DMS 273 treated with DMSO at 0.1 percent for 48 hours (cell line): ENCODE measurements around the gene KIRREL2.

Source experiments
- DNase-seq: peaks from one replicate; lab custom pipeline; 2025; lab: John Stamatoyannopoulos, UW

Gene KIRREL2

DNA sequence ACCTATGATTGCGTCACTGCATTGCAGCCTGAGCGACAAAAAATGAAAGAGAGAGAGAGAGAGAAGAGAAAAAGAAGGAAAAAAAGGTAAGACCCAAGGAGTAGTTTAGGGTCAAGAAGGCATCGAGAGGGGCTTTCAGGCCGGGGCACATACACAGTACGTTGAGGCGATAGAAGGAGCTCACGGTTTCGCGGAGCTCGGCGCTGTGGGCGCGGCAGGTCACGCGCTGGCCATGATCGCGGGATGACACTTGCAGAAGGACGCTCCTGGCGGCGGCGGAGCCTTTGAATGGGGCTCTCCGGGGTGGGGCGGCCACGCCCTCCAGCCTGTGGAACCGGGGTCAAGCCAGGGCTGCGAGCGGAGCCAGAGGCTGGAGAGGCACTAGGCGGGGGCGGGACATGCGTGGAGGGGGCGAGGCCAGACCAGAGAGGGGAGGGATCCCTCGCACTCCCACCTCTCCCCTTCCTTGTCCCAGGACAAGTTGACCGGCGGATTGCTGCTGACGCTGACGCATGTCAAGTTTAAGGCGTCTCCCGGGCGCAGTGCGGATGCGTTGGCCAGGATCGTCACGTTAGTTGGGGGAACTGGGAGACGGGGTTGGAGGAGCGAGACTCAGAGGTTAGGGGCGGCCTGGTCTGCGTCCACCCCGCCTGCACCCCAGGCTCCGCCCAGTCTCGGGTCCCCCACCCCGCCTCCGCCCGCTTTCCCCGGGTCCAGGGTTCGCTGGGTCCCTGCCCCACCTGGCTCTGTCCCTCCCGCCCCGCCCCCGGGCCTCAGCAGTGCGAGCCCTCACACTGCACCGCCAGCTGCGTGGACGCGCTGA, 11.3 kb upstream of the KIRREL2 start:
- no peak for DNase-seq

DNA sequence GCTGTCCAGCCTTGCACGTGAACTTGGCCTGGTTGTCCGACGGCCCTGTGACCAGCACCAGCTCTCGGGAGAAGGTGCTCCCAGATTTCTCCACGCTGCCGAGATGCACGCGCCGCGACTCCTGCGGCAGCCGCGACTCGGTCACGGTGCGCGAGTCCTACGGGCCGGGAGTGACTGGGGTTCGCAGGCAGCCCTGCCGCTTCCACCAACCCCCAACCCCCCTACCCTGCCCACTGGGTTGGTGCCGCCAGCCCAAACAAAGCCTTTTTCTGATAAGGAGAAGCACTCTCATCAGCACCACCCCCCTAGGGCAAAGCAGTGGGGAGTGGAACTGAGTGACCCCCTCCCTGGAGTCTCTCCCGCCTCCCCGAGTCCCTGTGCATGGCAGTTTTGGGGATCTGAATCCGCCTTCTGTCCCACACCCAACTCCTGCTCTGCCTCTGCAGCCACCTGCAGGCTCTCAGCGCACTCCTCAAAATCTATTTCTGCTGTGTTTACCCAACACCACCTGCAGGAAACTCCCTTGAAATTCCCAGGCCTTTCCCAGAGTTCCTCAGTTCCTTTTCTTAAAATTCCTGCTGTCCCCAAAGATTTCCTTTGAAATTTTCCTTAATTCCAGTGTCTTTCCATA, 10.6 kb upstream of the KIRREL2 start:
- DNase-seq: no peak

DNA sequence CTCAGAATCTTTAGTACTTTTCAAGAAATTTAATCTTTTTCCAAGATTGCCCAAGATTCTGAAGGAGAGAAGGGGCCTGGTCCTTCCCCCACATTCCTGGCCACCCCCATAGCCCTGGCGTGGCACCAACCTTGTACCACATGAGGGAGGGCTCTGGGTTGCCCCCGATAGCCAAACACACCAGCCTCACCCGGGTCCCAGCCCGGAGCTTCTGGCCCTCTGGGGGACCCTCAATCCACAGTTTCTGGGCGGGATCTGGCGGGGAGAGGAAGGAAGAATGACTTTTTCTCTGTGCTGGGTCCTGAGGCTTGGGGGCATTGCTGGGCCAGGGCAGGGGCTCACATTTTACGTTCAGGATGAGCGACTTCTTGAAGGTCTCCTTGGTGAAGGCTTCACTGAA, 8.8 kb upstream of the KIRREL2 start:
- DNase-seq: no peak

DNA sequence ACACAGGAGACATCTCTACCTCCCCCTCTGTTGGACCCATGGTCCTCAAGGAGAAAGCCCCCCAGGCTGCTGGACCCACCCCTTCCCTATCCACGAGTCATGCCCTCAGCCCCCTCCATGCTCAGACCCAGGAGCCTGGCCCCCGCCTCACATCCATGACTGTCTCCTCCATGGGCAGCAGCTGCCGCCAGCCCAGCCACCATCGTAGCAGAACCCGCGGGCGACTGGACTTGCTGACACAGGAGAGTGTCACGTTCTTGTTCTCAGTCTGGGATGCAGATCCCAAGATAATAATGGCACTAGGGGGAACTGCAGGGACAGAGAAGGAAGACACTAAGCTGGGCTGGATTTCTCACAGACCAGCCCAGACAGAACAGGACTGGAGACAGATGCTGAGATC, 8.2 kb upstream of the KIRREL2 start:
- no peak for DNase-seq

DNA sequence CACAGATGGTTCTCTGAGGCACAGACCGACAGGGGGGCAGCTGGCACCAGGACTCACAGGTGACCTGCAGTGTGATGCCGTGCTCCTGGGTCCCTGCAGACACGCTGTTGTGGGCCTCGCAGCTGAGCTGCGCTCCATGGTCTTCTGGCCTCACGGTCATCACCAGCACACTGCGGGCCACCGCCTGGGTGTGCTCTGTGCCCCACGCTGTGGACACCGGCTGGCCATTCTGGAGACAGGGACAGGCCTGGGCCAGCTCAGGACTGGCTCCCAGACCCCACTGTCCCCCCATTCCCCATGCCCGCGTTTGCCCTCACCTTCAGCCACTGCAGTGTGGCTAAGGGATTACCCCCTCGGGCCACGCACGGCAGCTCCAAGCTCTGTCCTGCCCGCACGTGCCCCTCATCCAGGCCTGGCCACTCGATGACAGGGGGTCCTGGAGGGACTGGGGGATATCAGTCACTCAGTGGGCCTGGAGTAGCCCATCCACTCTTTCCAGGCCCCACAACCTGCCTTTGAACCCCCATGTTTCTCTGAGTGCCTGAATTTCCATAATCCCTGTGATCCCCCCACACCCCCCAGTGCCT, 7.7 kb upstream of the KIRREL2 start:
- DNase-seq: no peak

DNA sequence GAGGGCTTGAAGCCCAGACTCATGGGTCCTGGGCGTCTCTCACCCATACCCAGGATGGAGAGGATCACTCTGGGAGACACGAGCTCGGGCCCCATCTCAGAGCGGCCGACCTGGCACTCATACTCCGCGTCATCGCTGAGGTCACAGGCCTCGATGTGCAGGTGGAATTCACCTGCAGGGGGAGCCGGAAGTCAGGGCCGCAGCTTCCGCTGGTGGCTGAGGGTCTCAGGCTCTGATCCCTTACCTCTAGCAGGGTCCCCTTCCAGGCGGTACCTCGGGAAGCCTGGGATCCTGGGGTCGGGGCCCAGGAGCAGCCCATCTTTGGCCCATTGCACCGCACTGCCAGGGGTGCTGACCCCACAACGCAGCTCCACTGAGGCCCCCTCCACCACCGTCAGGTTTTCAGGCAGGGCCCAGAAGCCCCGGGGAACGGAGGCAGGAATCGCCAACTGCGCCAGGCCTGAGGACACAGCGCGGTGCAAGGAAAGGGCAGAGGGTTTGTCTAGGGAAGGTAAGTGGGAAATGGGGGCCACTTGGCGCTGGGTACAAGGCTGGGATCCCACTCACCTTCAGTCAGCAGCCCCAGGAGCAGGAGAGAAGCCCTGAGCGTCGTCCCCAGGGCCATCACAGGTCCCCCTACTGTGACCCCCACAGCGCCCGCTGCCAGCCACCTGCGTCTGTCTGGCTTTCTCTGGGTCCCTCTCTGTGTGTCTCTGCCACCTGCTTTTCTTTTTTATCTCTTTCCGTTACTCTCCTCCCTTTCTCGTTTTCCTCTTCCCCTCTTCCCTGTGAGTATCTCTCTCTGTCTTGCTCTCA, 5.3 kb upstream of the KIRREL2 start:
- no peak for DNase-seq

DNA sequence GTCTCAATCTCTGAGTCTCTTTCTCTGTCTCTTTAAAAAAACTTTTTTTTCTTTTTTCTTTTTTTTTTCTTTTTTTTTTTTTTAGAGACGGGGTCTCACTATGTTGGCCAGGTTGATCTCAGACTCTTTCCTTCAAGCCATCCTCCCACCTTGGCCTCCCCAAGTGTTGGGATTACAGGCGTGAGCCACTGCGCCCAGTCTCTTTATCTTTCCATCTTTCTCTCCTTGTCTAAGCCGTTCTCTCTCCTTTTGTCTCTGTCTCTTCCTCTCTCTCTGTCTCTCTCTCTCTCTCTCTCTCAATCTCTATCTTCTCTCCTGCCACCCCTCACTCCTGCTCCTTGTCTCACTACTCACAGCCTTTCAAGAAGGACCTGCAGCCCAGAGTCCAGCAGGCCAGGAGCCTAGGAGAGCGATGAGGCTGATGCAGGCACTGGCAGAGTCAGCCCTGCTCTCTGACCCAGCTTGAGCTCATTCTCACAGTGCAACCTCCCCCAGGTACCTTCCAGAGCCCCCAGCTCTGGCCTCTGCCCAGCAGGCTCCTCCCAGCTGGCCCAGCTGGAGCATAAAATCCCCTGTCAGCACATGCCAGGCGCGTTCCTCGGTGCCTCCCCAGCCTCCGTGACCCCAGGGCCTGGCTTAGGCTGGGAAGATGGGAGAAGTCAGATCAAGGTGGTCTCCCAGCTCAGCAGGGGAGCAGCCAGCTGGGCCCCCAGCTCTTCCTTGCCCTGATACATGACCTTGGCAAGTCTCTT, 4.5 kb upstream of the KIRREL2 start, which contains the start of gene NPHS1:
Gene NPHS1, minus strand, starts transcription at position 476 of the 752 bp plus-strand sequence. CDS start 667 bp downstream, outside the sequence.
- no peak for DNase-seq

DNA sequence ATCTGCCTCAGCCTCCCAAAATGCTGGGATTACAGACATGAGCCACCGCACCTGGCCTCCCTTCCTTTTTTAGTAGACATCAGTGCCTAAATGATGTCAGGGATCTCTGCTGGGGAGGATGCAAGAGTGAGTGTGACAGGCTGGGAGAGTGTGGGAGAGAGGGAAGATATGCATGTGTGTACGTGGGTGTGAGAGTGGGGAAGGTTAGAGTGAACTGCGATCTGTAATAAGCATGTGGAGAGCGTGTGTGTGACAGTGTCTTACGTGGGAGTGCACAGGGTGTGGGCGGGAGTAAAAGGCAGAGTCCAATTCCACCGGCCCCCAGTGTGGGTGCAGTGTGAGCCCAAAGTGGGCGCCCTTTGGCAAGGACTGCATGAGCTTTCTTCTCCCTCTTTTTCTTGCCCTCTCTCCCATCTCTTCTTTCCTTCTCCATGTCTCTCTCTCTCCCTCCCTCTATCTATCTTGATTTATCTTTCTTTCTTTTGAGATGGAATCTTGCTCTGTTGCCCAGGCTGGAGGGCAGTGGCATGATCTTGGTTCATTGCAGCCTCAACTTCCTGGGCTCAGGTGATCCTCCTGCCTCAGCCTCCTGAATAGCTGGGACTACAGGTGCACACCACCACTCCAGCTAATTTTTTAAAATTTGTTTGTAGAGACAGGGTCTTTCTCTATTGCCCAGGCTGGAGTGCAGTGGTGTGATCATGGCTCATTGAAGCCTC, 3.5 kb upstream of the KIRREL2 start:
- DNase-seq: no peak

DNA sequence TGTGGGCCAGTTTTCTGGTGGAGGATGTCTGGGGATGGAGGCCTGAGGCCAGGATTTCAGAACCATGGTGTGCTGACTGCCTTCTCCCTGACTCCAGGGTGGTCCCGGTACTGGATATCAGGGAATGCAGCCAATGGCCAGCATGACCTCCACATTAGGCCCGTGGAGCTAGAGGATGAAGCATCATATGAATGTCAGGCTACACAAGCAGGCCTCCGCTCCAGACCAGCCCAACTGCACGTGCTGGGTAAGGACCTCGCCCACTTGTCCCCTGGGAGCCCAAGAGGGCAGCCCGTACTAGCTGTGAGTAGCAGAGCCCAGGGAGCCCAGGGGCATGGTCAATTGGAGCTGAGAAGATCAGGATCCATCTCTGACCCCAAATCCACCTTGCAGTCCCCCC, 1.6 kb downstream of the KIRREL2 start:
- no peak for DNase-seq

DNA sequence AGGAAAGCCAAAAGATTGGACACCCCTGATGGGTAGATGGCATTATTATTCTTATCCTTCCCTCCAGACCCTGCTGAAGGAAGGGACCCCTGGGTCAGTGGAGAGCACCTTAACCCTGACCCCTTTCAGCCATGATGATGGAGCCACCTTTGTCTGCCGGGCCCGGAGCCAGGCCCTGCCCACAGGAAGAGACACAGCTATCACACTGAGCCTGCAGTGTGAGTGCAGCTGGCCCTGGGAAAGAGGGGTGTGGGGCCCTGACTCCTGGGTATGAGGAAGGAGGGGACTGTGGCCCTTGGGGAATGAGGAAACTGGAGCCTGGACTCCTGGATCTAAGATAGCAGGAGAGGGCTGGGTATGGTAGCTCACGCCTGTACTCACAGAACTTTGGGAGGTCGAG, 2.7 kb downstream of the KIRREL2 start:
- no peak for DNase-seq

DNA sequence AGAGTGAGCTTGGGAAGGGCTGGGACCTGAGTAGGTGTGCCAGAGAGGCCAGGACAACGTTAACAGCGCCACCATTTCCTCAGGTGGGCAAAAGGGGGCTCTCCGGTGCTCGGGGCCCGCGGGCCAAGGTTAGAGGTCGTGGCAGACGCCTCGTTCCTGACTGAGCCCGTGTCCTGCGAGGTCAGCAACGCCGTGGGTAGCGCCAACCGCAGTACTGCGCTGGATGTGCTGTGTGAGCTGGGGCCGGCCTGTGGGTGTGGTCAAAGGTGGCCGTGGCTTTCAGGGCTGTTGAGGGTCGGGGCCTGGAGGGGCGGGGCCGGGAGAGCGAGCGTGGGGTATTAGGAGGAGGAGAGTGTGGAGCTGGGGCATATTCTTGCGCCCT, 3.7 kb downstream of the KIRREL2 start:
- no peak for DNase-seq

DNA sequence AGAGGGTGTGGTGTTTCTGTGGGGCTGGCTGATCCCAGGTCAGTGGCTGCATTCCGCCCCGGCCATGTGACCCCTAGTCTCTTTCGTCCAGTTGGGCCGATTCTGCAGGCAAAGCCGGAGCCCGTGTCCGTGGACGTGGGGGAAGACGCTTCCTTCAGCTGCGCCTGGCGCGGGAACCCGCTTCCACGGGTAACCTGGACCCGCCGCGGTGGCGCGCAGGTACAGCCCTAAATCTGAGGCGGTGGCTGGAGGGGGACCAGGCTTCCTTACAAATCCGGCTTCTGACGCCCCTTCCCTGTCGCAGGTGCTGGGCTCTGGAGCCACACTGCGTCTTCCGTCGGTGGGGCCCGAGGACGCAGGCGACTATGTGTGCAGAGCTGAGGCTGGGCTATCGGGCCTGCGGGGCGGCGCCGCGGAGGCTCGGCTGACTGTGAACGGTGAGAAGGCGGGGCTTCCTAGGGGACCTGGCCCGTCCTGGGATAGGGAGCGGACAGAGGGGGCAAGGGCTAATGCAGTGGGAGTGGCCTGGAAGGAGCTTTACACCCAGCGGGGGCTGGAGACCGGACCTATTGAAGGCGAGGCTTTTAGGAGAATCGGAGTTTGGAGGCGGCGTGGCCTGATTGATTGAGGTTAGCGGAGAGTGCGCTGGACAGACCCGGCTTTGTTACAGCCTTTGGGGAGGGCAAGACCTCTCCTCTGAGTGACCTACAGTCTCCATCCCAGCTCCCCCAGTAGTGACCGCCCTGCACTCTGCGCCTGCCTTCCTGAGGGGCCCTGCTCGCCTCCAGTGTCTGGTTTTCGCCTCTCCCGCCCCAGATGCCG, 4.3 kb downstream of the KIRREL2 start:
- no peak for DNase-seq

DNA sequence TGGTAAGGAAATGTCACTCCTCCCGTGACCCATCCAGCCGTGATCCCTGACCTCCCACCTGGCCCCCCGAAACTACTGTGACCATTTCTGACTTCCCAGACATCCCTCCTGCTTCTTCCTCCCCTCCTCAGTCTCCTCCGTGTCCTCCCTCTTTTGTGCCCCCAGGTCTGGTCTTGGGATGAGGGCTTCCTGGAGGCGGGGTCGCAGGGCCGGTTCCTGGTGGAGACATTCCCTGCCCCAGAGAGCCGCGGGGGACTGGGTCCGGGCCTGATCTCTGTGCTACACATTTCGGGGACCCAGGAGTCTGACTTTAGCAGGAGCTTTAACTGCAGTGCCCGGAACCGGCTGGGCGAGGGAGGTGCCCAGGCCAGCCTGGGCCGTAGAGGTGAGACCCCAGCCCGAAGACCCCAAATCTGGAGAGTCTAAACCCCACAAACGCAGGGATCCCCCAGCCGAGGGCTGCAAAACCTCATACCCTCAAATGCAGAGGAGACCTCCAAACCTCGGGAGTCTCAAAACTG, 5.0 kb downstream of the KIRREL2 start:
- DNase-seq: no peak

DNA sequence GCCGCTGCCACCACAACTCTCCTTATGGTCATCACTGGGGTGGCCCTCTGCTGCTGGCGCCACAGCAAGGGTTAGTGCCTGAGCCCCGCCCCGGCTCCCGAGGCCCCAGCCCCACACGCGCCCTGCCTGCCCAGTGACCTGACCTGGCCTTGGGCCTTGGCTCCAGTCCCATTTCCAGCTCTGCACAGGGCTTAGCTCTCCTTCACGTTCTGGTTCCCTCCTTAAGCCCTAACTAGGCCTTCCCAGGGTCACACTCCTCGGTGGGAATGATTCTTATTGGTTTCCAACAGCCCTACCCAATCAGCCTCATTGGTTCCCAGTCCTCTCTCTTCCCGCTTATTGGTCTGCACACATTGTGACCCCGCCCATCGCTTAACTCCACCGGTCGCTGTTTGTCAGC, 5.8 kb downstream of the KIRREL2 start:
- no peak for DNase-seq

DNA sequence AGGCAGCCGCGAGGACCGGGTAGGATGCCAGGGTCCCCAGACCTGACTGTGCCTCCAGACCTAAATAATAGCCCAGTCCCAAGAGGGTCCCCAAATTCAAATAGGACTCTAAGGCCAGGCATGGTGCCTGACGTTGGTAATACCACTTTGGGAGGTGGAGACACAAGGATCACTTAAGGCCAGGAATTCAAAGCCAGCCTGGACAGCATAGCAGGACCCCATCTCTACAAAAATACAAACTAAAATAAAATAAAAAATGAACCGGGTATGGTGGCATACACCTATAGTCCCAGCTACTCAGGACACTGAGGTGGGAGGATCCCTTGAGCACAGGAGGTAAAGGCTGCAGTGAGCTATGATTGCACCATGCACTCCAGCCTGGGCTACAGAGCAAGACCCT, 6.3 kb downstream of the KIRREL2 start:
- DNase-seq: no peak

DNA sequence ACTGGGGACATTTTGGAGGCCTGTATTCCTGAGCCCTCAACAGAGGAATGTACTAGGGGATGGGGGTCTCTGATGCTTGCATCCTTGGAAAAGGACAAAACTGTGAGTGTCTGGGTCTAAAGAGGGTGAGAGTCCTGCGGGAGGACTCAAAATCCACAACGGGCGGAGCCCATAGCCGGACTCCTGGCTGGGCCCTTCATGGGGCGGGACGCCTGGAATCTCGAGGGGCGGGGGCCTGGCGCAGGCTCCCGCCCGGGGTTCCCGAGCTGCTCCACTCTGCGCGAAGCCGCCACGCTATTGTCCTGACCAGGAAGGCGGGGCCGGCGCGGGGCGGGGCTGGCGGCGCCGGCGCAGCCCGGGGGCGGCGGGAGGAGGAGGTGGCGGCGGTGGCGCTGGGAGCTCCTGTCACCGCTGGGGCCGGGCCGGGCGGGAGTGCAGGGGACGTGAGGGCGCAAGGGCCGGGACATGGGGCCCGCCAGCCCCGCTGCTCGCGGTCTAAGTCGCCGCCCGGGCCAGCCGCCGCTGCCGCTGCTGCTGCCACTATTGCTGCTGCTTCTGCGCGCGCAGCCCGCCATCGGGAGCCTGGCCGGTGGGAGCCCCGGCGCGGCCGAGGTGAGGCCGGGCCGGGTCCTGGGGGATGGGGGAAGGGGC, 11.6 kb downstream of the KIRREL2 start, which contains the start of gene APLP1:
Gene APLP1, plus strand, starts transcription at position 403 of the 651 bp plus-strand sequence. Its CDS starts 63 bp downstream, at position 466.
- DNase-seq: no peak

DNA sequence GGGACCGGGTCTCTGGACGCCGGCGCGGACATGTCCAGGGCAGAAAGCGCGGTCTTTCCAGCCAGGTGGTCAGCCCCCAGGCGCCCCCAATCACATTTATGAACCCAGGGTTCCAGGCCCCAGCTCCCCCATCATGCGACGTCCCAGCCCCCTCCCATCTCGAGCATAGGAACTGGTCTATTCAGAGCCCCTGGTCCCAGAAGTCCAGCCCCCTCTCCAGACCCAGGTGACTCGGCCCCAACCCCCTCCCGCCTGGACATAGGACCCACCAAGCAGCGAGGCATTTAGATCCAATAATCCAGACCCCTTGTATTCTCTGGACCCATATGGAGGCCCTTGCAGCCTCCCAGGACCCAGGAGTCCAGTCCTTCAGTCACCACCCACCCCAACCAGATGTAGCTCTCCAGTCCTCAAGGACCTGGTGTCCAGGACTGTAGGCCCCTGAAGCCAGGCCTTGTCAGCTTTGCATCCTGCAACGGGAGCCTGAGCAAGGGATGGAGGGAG, 12.2 kb downstream of the KIRREL2 start:
- DNase-seq: no peak

DNA sequence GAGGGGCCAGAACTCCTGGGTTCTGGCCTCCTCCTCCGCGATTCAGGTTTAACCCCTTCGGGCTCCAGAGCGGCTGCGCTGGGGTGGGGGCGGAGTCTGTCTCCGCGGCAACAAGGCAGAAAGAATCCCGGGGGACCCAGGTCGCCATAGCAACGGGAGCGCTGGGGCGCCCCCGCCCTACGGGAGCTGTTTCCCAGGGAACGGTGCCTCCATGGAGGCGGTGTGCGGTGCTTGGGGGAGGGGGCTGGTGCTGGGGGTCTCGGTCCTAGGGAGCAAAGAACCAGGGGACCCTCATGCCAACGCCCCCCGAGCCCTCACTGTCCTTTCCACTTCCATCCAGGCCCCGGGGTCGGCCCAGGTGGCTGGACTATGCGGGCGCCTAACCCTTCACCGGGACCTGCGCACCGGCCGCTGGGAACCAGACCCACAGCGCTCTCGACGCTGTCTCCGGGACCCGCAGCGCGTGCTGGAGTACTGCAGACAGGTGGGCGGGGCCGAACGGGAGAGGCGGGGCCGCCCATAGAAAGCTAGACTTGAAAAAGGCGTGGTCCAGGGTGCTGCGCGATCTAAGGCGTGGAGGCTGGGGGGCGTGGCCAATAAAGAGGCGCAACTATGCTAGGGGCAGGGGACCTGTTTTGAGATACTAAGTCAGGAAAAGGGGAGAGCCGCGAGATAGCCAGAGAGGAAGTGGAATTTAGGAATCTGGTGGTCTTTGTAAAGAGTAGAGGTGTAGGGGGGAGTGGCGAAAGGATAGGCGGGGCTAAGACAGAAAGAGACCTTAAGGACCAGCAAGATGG, 12.8 kb downstream of the KIRREL2 start:
- DNase-seq: peak; percentile 84
